HCT116 (cell line): ENCODE results near the gene SAMD14. TPM values are rescaled to one million over a fixed set of nuclear protein-coding genes. Genes with fewer than 3 reads are reported as not detected.

ENCODE experiments used
- ATAC-seq: fragments of 200-7000 bp; cut with Tn5 transposase; 2 replicates; pipeline ENCODE4 v1.9.1; 2020; ENCODE audit warnings: mild to moderate bottlenecking, moderate library complexity
- BruUV-seq: library from RNA; stranded (reverse); fragments of 400-500 nt; replicated peaks from 2 replicates; lab custom pipeline; 2021; lab: Mats Ljungman, UMichigan
- CTCF ChIA-PET: fragments of 300-600 bp; sonication (Branson Sonifier 250); formaldehyde crosslinking; loops from one replicate; lab custom pipeline; 2021; ENCODE audit warnings: antibody characterized with exemption; lab: Charles Lee
- POLR2A ChIA-PET: fragments of 300-600, 350-600 bp; sonication (Branson Sonifier 250); formaldehyde crosslinking; loops from one replicate; lab custom pipeline; 2021; ENCODE audit warnings: antibody characterized with exemption; lab: Charles Lee
- RAD21 ChIA-PET, 2 experiments: fragments of 300-600 bp; sonication (Branson Sonifier 250); formaldehyde crosslinking; loops; one replicate each; lab custom pipeline; 2023; ENCODE audit warnings: low total read pairs in 2 of 2; ENCODE audit not compliant: uncharacterized antibody in 2 of 2, unreplicated experiment in 2 of 2, low non-redundant PET in 1 of 2; lab: Charles Lee
- DNase-seq: peaks from one replicate; pipeline ENCODE4 v3.0.0-alpha.2; 2010; ENCODE audit warnings: low read depth, low spot score
- H2AFZ ChIP-seq: fragments of 200-600 bp; shearing (Covaris generic), sonication (generic); 2 replicates; pipeline ENCODE4 v1.6.1; 2017; ENCODE audit warnings: low read depth, mixed run types, mixed read lengths, antibody characterized with exemption, low read length; ENCODE audit not compliant: poor library complexity, severe bottlenecking
- H3K27ac ChIP-seq: 2 replicates; pipeline ENCODE4 v1.5.1; 2012; ENCODE audit warnings: low read depth, low read length
- H3K27me3 ChIP-seq: fragments of 200-600 bp; sonication (generic); 2 replicates; pipeline ENCODE4 v1.6.1; 2016; ENCODE audit warnings: mixed run types, low read length, mixed read lengths; ENCODE audit not compliant: insufficient read depth
- H3K36me3 ChIP-seq, 2 experiments: fragments of 200-500 bp in 1 of 2; fragments of 200-600 bp in 1 of 2; sonication (Bioruptor generic) in 1 of 2; sonication (generic) in 1 of 2; 2 replicates each; pipeline versions ENCODE4 v1.5.1 to v1.6.1; 2014 to 2016; ENCODE audit warnings: low read length in 2 of 2, inconsistent platforms in 1 of 2, mixed read lengths in 1 of 2, mixed run types in 1 of 2; ENCODE audit not compliant: insufficient read depth in 2 of 2, control insufficient read depth in 1 of 2
- H3K4me1 ChIP-seq, 2 experiments: fragments of 200-600 bp in 1 of 2; sonication (generic) in 1 of 2; 2 replicates each; pipeline versions ENCODE4 v1.5.1 to v1.6.1; 2012 to 2017; ENCODE audit warnings: low read length in 2 of 2, inconsistent platforms in 1 of 2, mild to moderate bottlenecking in 1 of 2, mixed read lengths in 1 of 2, mixed run types in 1 of 2, moderate library complexity in 1 of 2; ENCODE audit not compliant: insufficient read depth in 2 of 2, control insufficient read depth in 1 of 2
- H3K4me2 ChIP-seq: fragments of 200-600 bp; sonication (generic); 2 replicates; pipeline ENCODE4 v1.6.1; 2017; ENCODE audit warnings: mixed run types, low read length, mixed read lengths
- H3K4me3 ChIP-seq, 2 experiments: fragments of 200-600 bp in 1 of 2; sonication (generic) in 1 of 2; replicated peaks in 1 of 2; 2 replicates each; pipeline ENCODE4 v1.5.1; 2011 to 2016; ENCODE audit warnings: low read length in 2 of 2, control low read depth in 1 of 2, low read depth in 1 of 2, mild to moderate bottlenecking in 1 of 2, mixed read lengths in 1 of 2, mixed run types in 1 of 2
- H3K79me2 ChIP-seq: fragments of 200-600 bp; sonication (generic); 2 replicates; pipeline ENCODE4 v1.6.1; 2017; ENCODE audit warnings: mild to moderate bottlenecking, mixed run types, low read length, moderate library complexity, mixed read lengths; ENCODE audit not compliant: insufficient read depth
- H3K9ac ChIP-seq: fragments of 200-600 bp; sonication (generic); 2 replicates; pipeline ENCODE4 v1.6.1; 2016; ENCODE audit warnings: low read length, mixed read lengths
- H3K9me2 ChIP-seq: fragments of 200-600 bp; sonication (generic), shearing (Covaris generic); 2 replicates; pipeline ENCODE4 v1.6.1; 2017; ENCODE audit warnings: mixed run types, mild to moderate bottlenecking, moderate library complexity; ENCODE audit not compliant: insufficient read depth
- H3K9me3 ChIP-seq, 2 experiments: fragments of 200-500 bp in 1 of 2; fragments of 200-600 bp in 1 of 2; sonication (Bioruptor generic) in 1 of 2; sonication (generic) in 1 of 2; 2 replicates each; pipeline ENCODE4 v1.6.1; 2014 to 2017; ENCODE audit warnings: low read length in 2 of 2, mixed read lengths in 2 of 2, inconsistent platforms in 1 of 2, low read depth in 1 of 2, mild to moderate bottlenecking in 1 of 2, mixed run types in 1 of 2, moderate library complexity in 1 of 2; ENCODE audit not compliant: control insufficient read depth in 1 of 2, insufficient read depth in 1 of 2
- H4K20me1 ChIP-seq: fragments of 200-600 bp; sonication (generic), shearing (Covaris generic); 2 replicates; pipeline ENCODE4 v1.6.1; 2017; ENCODE audit warnings: mixed run types, mild to moderate bottlenecking, moderate library complexity; ENCODE audit not compliant: insufficient read depth
- CBX3 ChIP-seq: IDR thresholded peaks from 2 replicates; pipeline ENCODE4 v1.6.1; 2012; ENCODE audit warnings: low read depth
- EGR1 ChIP-seq: IDR thresholded peaks from 2 replicates; pipeline ENCODE4 v1.6.1; 2012; ENCODE audit warnings: low read depth
- ELF1 ChIP-seq: IDR thresholded peaks from 2 replicates; pipeline ENCODE4 v1.6.1; 2012; ENCODE audit warnings: low read depth, borderline replicate concordance
- EZH2 ChIP-seq: fragments of 200-600 bp; sonication (generic); IDR thresholded peaks from 2 replicates; pipeline ENCODE4 v1.6.1; 2017; ENCODE audit warnings: antibody characterized with exemption, mixed run types
- FOSL1 ChIP-seq: IDR thresholded peaks from 2 replicates; pipeline ENCODE4 v1.6.1; 2012; ENCODE audit warnings: low read depth
- JUND ChIP-seq: IDR thresholded peaks from 2 replicates; pipeline ENCODE4 v1.6.1; 2012
- POLR2A ChIP-seq: IDR thresholded peaks from 2 replicates; pipeline ENCODE4 v1.7.0; 2011; ENCODE audit warnings: borderline replicate concordance; ENCODE audit not compliant: insufficient read depth, insufficient read length; ENCODE audit errors: extremely low read depth
- POLR2AphosphoS5 ChIP-seq: IDR thresholded peaks from 2 replicates; pipeline ENCODE4 v1.6.1; 2011; ENCODE audit warnings: mild to moderate bottlenecking, low read depth, low read length, moderate library complexity
- RAD21 ChIP-seq: IDR thresholded peaks from 2 replicates; pipeline ENCODE4 v1.6.1; 2012; ENCODE audit warnings: low read depth, mild to moderate bottlenecking
- REST ChIP-seq: IDR thresholded peaks from 2 replicates; pipeline ENCODE4 v1.6.1; 2012; ENCODE audit warnings: low read depth
- SIN3A ChIP-seq: IDR thresholded peaks from 2 replicates; pipeline ENCODE4 v1.6.1; 2012; ENCODE audit warnings: low read depth
- SP1 ChIP-seq: IDR thresholded peaks from 2 replicates; pipeline ENCODE4 v1.6.1; 2012; ENCODE audit warnings: low read depth
- SRF ChIP-seq: IDR thresholded peaks from 2 replicates; pipeline ENCODE4 v1.6.1; 2012; ENCODE audit warnings: low read depth
- YY1 ChIP-seq: IDR thresholded peaks from 2 replicates; pipeline ENCODE4 v1.6.1; 2011; ENCODE audit warnings: low read length, low read depth, moderate library complexity, mild to moderate bottlenecking; ENCODE audit not compliant: insufficient replicate concordance; ENCODE audit errors: extremely low read depth
- ZBTB33 ChIP-seq: IDR thresholded peaks from 2 replicates; pipeline ENCODE4 v1.6.1; 2011; ENCODE audit warnings: mild to moderate bottlenecking, low read length, moderate library complexity; ENCODE audit not compliant: insufficient replicate concordance; ENCODE audit errors: extremely low read depth
- ZFX ChIP-seq: fragments of 450-650 bp; IDR thresholded peaks from 2 replicates; pipeline ENCODE4 v1.6.1; 2017
- intact Hi-C: fragments of 100-400 bp; cut with micrococcal nuclease; formaldehyde crosslinking; loops from 2 replicates; pipeline ENCODE4 v1.10.0; 2022
- total RNA-seq: library from RNA; stranded (reverse); gene quantifications from one replicate; pipeline ENCODE4 v1.2.1, GENCODE V29; 2021; ENCODE audit not compliant: unreplicated experiment

Gene SAMD14
- total RNA-seq, 1 experiment from 2014 or later: 1.5 TPM

- no TSS peak for BruUV-seq
- CTCF ChIA-PET: interaction anchor here (0.6 to 2.5 kb wide), 8 partner anchors 8 to 280 kb away, joined by 3 to 9 read pairs (median 5); partner anchors contain the start of gene PDK2
- intact Hi-C loops: no loop called here
- no peak overlapping the region for H3K4me3 ChIP-seq
- H3K27ac ChIP-seq: no peak overlapping the region; the same call in 1 of the 2 replicates
- RAD21 ChIA-PET: interaction anchor here (0.5 to 1.3 kb wide), 2 partner anchors 32 to 35 kb away, joined by 4 to 7 read pairs; no protein-coding TSS in a partner anchor
- no peak for TF ChIP-seq REST
- H2AFZ ChIP-seq: no peak overlapping the region
- POLR2A ChIA-PET: interaction anchor here (1.1 kb wide), 2 partner anchors 13 to 14 kb away, joined by 3 to 9 read pairs; no protein-coding TSS in a partner anchor
- no peaks in the 10 kb centered on the region for H3K9me3 ChIP-seq
- DNase-seq (no peak), ATAC-seq (no peak)
- no peak overlapping the region for H3K4me2 ChIP-seq
- peaks cover 20 to 53% of the 10 kb centered on the region in 2 experiments for H3K4me1 ChIP-seq
- no peaks in the 10 kb centered on the region for H3K79me2 ChIP-seq
- no peaks in the 10 kb centered on the region for H3K36me3 ChIP-seq
- H3K9ac ChIP-seq: no peak overlapping the region
- H3K9me2 ChIP-seq: no peaks in the 10 kb centered on the region
- no peaks in the 10 kb centered on the region for H3K27me3 ChIP-seq
- H4K20me1 ChIP-seq: no peaks in the 10 kb centered on the region
Measured at GRCh38 chr17:50165466-50165865, 35.5 kb upstream of the SAMD14 start.

- Histone ChIP-seq H2AFZ (no peak overlapping the region), H3K4me3 (no peak overlapping the region), H4K20me1 (no peaks in the 10 kb centered on the region), H3K9ac (no peak overlapping the region)
- no peak for DNase-seq
- ChIA-PET RAD21 (interaction anchor here in 1 of 2 experiments (1.3 kb wide), 1 partner anchor 35 kb away, joined by 7 read pairs; no protein-coding TSS in a partner anchor), CTCF (interaction anchor here (1.0 to 2.5 kb wide), 7 partner anchors 9 to 71 kb away, joined by 3 to 9 read pairs (median 5); partner anchors contain the start of gene PDK2)
- TF ChIP-seq POLR2A: no peak
- no peak for TF ChIP-seq FOSL1
- TF ChIP-seq CBX3: no peak
- no peak for TF ChIP-seq RAD21
- no peak for TF ChIP-seq ZFX
- TF ChIP-seq SIN3A: no peak
- no peak for TF ChIP-seq ZBTB33
- no peak for TF ChIP-seq EZH2
- TF ChIP-seq SRF: no peak
- no peak for TF ChIP-seq ELF1
- no peak for TF ChIP-seq SP1
- TF ChIP-seq POLR2AphosphoS5: no peak
- no peak for TF ChIP-seq JUND
- no peak for TF ChIP-seq EGR1
- TF ChIP-seq YY1: no peak
- TF ChIP-seq, all 23 proteins: peak for 0
- intact Hi-C loops: no loop called here
- POLR2A ChIA-PET: interaction anchor here (1.1 kb wide), 1 partner anchor 13 kb away, joined by 3 read pairs; no protein-coding TSS in a partner anchor
- no peaks in the 10 kb centered on the region for H3K9me3 ChIP-seq
- no peaks in the 10 kb centered on the region for H3K36me3 ChIP-seq
- BruUV-seq: no TSS peak
- ATAC-seq: no peak
- H3K79me2 ChIP-seq: no peaks in the 10 kb centered on the region
- H3K4me1 ChIP-seq: peaks cover 20 to 50% of the 10 kb centered on the region in 2 experiments
- no peaks in the 10 kb centered on the region for H3K27me3 ChIP-seq
- no peaks in the 10 kb centered on the region for H3K9me2 ChIP-seq
- no peak overlapping the region for H3K4me2 ChIP-seq
- no peak overlapping the region for H3K27ac ChIP-seq
Measured at GRCh38 chr17:50165066-50165465, 35.1 kb upstream of the SAMD14 start.
